GM21423 (cell line): ENCODE data around the gene CD47.

Experiments
- ATAC-seq: cut with Tn5 transposase; IDR thresholded peaks from one replicate; pipeline ENCODE4 v1.9.1; 2021; ENCODE audit warnings: mild to moderate bottlenecking, moderate library complexity; ENCODE audit not compliant: unreplicated experiment

Gene CD47

GRCh38 chr3:108118038-108118768 lies 27.4 kb upstream of the CD47 start:
- ATAC-seq, result no peak

GRCh38 chr3:108117241-108117775 lies 26.5 kb upstream of the CD47 start:
- ATAC-seq, result no peak

- ATAC-seq, result no peak
Observed at GRCh38 chr3:108114423-108115065, 23.7 kb upstream of the CD47 start.

GRCh38 chr3:108113975-108114374 lies 23.1 kb upstream of the CD47 start:
- no peak for ATAC-seq

GRCh38 chr3:108110934-108111333 lies 20.1 kb upstream of the CD47 start:
- no peak for ATAC-seq

- ATAC-seq, result no peak
Observed at GRCh38 chr3:108108416-108108815, 17.6 kb upstream of the CD47 start.

- ATAC-seq, result no peak
Observed at GRCh38 chr3:108106449-108106848, 15.6 kb upstream of the CD47 start.

GRCh38 chr3:108106031-108106430 lies 15.2 kb upstream of the CD47 start:
- ATAC-seq, result no peak

GRCh38 chr3:108103886-108104797 lies 13.3 kb upstream of the CD47 start:
- no peak for ATAC-seq

GRCh38 chr3:108103040-108103751 lies 12.4 kb upstream of the CD47 start:
- no peak for ATAC-seq

- no peak for ATAC-seq
Observed at GRCh38 chr3:108102420-108103039, 11.7 kb upstream of the CD47 start.

GRCh38 chr3:108100906-108101660 lies 10.3 kb upstream of the CD47 start:
- peak; percentile 86 for ATAC-seq

GRCh38 chr3:108099679-108100428 lies 9.0 kb upstream of the CD47 start:
- ATAC-seq, result peak; percentile 30

- no peak for ATAC-seq
Observed at GRCh38 chr3:108099244-108099643, 8.4 kb upstream of the CD47 start.

- ATAC-seq, result no peak
Observed at GRCh38 chr3:108098003-108098370, 7.2 kb upstream of the CD47 start.

- no peak for ATAC-seq
Observed at GRCh38 chr3:108097322-108098002, 6.6 kb upstream of the CD47 start.

GRCh38 chr3:108096532-108097321 lies 5.9 kb upstream of the CD47 start:
- ATAC-seq, result no peak
